Stimulated activated effector memory CD8-positive, alpha-beta T cell treated with anti-CD3 and anti-CD28 coated beads, Interleukin-12 subunit alpha, Interleukin-12 subunit beta, amount 100 ng/mL, for 72 hours (primary cell): ENCODE data around the gene RPS6KA2.
"Not testable (repeated sequence)": the region's sequence is repeated elsewhere in the genome, so short reads cannot be mapped to it uniquely, and the experiment has no call there.

Experiments used
- ATAC-seq: fragments of 150-1000 bp; cut with Tn5 transposase; 2 replicates; pipeline ENCODE4 v1.10.0; 2021
- DNase-seq, 2 donors: peaks; one replicate each; pipeline ENCODE4 v3.0.0; 2021 to 2022; ENCODE audit warnings: low spot score in 2 of 2
- H3K27ac Mint-ChIP-seq: one replicate; pipeline ENCODE4 v1.8.0; 2022; ENCODE audit warnings: mild to moderate bottlenecking, mixed read lengths
- H3K36me3 Mint-ChIP-seq: one replicate; pipeline ENCODE4 v1.8.0; 2022; ENCODE audit warnings: mild to moderate bottlenecking, mixed read lengths
- H3K4me1 Mint-ChIP-seq: one replicate; pipeline ENCODE4 v1.8.0; 2022; ENCODE audit warnings: mixed read lengths
- H3K4me3 Mint-ChIP-seq: one replicate; pipeline ENCODE4 v1.8.0; 2022; ENCODE audit warnings: mild to moderate bottlenecking, mixed read lengths
- H3K9me3 Mint-ChIP-seq: one replicate; pipeline ENCODE4 v1.8.0; 2022; ENCODE audit warnings: mixed read lengths

Gene RPS6KA2

DNA sequence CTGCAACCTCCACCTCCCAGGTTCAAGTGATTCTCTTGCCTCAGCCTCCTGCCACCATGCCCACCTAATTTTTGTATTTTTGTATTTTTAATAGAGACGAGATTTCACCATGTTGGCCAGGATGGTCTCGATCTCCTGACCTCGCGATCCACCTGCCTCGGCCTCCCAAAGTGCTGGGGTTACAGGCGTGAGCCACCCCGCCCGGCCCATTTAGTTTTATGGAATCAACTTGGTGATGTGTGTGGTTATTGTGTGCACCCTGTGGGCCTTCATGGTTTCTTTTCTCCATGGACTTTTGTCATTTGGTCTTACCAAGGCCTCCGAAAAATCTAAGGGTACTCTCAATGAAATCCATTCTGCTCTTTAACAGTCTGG lies 88.1 kb downstream of the RPS6KA2 start:
- Mint-ChIP-seq H3K4me1 (peaks cover 28% of the 10 kb centered on the region), H3K36me3 (peaks cover 12% of the 10 kb centered on the region)
- DNase-seq, H3K27ac Mint-ChIP-seq, H3K4me3 Mint-ChIP-seq, ATAC-seq, H3K9me3 Mint-ChIP-seq: not testable (repeated sequence)

DNA sequence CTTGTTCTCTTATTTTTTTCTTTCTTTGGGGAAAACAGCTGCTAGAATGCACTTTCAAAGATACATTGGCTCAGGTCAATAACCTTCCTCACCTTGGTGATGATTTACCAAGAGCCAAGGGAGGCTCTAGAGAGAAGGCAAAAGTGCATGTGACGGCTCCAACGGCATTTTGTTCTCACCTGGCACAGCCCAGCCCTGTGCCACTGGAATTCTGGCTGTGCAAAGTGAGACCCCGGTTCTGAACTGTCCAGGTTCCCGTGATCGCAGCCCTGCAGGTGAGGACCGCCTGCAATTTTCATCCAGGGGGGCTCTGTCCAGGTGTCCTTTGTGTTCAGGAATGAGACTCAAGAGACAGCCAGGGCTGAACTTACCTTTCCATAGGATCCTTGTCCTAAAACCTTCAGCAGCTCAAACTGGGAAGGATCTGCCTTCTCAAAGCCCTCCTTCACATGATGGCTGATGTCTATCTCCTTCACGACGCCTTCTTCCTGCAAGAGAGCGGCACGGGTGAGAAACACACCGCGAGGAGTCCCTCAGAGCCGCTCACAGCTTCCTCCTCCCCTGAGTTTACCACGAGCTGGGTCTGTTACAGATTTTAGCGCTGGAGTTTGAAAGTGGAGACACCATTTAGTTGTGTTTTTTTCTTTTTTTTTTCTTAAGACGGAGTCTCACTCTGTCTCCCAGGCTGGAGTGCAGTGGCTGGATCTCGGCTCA lies 88.6 kb downstream of the RPS6KA2 start:
- Mint-ChIP-seq H3K9me3 (no peaks in the 10 kb centered on the region), H3K36me3 (peaks cover 12% of the 10 kb centered on the region), H3K4me1 (peaks cover 28% of the 10 kb centered on the region), H3K4me3 (no peak overlapping the region), H3K27ac (no peak overlapping the region)
- no peak for DNase-seq
- no peak for ATAC-seq

DNA sequence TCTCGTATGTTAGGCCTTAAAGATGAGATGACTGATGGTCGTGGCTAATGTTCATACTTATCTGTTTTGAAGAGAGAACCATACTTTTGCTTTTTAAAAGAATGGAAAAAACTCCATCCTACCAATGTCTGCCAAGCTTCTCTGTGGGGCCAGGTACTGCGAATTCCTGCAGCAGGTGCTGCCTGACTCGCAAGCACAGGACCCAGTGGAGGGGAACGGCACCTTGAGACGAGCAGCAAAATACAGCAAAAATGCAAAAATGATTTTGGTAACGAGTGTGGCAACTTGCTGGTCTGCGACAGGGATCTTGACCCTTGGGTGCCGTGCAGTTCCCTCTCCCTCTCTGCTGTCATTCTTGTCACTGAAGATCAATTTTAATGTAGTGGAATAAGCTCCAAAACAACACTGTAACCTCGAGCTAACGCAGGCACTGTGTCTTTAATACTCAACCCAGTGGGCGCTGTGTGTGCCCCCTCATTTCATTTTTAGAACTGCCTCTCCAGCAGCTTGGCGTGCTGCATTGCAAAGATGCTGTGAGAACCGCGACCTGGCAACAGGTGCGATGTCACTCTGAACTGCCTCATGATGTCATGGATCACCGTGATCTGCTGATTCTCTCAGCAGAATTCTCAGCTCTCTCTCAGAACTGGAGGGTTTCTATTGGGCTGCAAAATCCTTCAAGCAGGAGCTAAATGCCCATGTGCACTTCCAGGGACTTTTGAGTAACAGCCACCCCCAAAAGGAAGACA lies 92.2 kb downstream of the RPS6KA2 start:
- DNase-seq (no peak), ATAC-seq (no peak)
- Mint-ChIP-seq H3K9me3 (no peaks in the 10 kb centered on the region), H3K4me3 (no peak overlapping the region), H3K36me3 (no peaks in the 10 kb centered on the region), H3K27ac (no peak overlapping the region), H3K4me1 (peaks cover 6% of the 10 kb centered on the region)

DNA sequence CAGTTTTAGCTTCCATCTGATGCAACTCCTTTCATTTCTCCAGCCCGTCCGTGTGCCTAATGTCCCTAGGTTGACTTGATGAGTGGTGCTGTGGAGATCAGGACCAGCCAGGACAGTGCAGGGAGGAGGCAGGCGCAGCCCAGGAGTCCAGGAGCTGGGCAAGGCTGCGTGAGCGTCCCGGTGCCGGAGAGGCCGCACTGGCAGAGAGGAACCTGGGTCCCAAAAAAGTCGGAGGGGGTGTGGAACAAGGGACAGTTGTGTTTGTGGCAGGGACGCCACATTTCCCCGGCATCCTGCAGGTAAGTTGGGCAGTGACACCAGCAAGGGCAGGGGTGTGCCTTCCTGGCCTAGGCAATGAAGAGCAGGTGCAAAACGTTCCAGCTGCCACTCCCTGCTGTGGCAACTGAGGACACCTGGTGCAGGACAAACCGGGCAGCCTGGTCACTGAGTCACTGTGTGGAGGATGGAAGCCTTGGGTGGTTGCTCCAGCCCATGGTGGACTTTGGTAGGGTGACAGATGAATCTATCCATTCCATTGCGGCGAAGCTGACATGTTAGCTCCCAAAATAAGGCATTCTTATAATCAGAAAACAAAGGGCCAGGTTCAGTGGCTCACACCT lies 93.7 kb downstream of the RPS6KA2 start:
- no peaks in the 10 kb centered on the region for H3K9me3 Mint-ChIP-seq
- no peak overlapping the region for H3K4me3 Mint-ChIP-seq
- ATAC-seq (no peak), DNase-seq (no peak)
- no peaks in the 10 kb centered on the region for H3K36me3 Mint-ChIP-seq
- H3K4me1 Mint-ChIP-seq, result no peaks in the 10 kb centered on the region
- H3K27ac Mint-ChIP-seq, result no peak overlapping the region

DNA sequence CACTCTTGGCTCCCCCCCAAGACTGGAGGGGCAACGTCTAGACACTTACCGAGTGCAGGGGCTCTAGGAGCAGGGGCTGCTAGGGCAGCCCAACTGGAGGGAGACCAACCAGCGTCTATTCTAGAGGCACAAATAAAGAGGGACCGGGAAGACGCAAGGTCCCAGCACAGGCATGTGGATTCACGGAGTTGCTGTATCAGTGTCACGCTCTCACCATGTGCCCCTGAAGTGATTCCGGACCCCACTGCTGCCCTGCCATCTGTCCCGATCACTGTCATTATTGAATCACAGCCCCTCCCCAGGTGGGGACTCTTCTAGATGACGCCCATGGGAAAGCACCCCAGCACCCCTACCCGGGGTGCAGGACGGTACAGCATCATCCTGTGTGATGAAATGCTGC lies 94.7 kb downstream of the RPS6KA2 start:
- ATAC-seq (no peak), DNase-seq (no peak)
- no peaks in the 10 kb centered on the region for H3K9me3 Mint-ChIP-seq
- H3K36me3 Mint-ChIP-seq, result no peaks in the 10 kb centered on the region
- H3K4me1 Mint-ChIP-seq, result no peaks in the 10 kb centered on the region
- H3K4me3 Mint-ChIP-seq, result no peak overlapping the region
- H3K27ac Mint-ChIP-seq, result no peak overlapping the region

DNA sequence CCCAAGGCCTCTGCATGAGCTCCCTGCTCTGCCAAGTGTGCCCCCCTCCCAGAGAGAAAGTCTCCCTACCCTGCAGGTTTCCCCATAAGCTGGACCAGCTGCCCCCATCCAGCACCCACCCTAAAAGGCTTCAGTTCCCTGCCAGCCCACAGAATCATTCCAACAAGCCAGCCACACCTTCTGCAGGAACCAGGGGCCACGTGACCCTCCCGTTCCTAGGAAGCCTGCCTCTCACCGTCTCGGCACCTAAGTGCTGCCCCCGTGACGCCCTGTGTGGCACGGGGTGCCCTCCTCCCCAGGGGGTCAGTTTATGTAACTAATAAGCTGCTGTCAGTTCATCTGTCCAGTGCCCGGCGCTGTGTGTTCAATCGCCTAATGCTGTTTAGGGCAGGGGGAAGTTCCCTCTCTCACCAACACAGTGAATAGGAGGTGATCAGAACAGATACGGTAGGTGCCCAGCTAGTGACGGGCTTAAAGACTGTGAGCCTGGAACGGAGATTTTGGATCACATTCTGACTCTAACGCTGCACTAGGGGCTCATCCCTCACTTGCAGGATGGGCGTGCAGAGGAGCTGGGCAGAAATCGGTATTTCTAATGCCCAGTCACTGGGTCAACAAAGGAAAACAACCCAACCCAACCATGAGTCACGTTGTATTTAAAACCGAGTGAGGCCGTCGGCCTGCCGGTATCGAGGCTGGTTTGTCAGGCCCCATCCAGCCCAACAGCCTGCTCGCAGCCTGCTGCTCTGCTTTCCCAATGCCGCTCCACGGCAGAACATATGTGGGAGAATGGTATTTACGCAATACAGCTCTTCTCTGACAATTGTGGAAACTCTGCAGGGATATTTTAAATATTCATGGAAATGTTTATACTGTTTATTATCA lies 96.6 kb downstream of the RPS6KA2 start:
- H3K4me3 Mint-ChIP-seq, result no peak overlapping the region
- no peak overlapping the region for H3K27ac Mint-ChIP-seq
- H3K36me3 Mint-ChIP-seq, result no peaks in the 10 kb centered on the region
- no peaks in the 10 kb centered on the region for H3K4me1 Mint-ChIP-seq
- H3K9me3 Mint-ChIP-seq, result no peaks in the 10 kb centered on the region
- DNase-seq (no peak), ATAC-seq (no peak)

DNA sequence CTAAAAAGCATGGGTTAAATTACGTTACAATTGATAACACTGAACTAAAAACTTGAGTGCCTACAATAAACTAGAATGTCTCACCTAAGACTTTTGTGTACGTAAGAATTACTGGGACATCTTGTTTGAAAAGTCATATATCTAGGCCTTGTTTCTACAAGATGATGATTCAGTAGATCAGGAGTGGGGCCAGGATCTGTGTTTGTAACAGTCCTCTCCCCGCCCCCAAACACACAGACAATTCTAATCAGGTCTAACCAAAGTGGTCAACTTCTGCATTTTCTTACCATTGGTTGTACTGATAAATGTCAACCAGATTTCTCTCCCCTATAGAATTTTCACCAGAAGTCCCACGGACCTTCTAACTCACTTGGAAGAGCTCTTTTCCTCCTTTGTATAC lies 97.5 kb downstream of the RPS6KA2 start:
- no peak for ATAC-seq
- H3K4me1 Mint-ChIP-seq, result no peaks in the 10 kb centered on the region
- no peak for DNase-seq
- no peak overlapping the region for H3K27ac Mint-ChIP-seq
- H3K9me3 Mint-ChIP-seq, result no peaks in the 10 kb centered on the region
- no peak overlapping the region for H3K4me3 Mint-ChIP-seq
- H3K36me3 Mint-ChIP-seq, result no peaks in the 10 kb centered on the region

DNA sequence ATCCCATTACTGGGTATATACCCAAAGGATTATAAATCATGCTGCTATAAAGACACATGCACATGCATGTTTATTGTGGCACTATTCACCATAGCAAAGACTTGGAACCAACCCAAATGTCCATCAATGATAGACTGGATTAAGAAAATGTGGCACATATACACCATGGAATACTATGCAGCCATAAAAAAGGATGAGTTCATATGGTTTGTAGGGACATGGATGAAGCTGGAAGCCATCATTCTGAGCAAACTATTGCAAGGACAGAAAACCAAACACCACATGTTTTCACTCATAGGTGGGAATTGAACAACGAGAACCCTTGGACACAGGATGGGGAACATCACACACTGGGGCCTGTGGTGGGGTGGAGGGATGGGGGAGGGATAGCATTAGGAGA lies 98.0 kb downstream of the RPS6KA2 start:
- not testable (repeated sequence) for ATAC-seq, DNase-seq, H3K9me3 Mint-ChIP-seq, H3K27ac Mint-ChIP-seq, H3K4me3 Mint-ChIP-seq, H3K4me1 Mint-ChIP-seq, H3K36me3 Mint-ChIP-seq

DNA sequence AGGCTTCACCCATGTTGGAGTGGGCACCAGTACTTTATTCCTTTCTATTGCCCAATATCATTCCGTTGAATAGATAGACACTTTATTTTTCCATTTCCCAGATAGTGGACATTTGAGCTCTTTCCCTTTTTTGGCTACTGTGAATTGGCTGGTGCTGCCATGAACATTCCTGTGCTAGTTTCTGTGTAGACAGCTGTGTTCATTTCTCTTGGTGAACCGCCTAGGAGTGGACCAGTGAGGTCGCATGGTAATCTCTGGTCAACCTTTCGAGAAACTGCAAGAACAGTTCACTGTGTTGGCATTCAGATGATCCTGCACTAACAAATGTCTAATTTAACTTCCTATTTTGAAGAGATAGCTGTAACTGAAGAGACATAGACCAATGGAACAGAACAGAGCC lies 99.2 kb downstream of the RPS6KA2 start:
- no peak for ATAC-seq
- Mint-ChIP-seq H3K36me3 (no peaks in the 10 kb centered on the region), H3K27ac (no peak overlapping the region), H3K4me3 (no peak overlapping the region), H3K4me1 (no peaks in the 10 kb centered on the region), H3K9me3 (no peaks in the 10 kb centered on the region)
- no peak for DNase-seq

DNA sequence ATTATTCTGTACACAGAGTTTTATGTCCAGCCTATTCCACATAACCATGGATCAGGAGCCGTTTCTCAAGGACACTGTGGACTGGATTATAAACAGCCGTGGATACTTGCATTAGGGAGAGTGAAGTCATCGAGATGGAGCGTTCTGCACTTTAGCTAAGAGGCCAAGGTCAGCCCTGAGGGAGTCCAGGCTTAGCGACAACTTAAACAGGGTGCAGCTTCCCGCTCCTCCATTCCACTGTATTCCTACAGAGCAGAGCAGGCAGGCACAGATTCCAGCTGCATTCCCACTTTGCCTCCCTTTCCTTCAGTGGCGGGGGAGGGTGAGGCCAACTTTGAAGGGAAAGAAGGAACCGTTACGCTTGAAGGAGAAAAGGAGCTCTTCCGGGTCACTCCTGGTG lies 100.1 kb downstream of the RPS6KA2 start:
- Mint-ChIP-seq H3K4me3 (no peak overlapping the region), H3K27ac (no peak overlapping the region), H3K36me3 (no peaks in the 10 kb centered on the region), H3K4me1 (no peaks in the 10 kb centered on the region), H3K9me3 (no peaks in the 10 kb centered on the region)
- no peak for ATAC-seq
- no peak for DNase-seq

DNA sequence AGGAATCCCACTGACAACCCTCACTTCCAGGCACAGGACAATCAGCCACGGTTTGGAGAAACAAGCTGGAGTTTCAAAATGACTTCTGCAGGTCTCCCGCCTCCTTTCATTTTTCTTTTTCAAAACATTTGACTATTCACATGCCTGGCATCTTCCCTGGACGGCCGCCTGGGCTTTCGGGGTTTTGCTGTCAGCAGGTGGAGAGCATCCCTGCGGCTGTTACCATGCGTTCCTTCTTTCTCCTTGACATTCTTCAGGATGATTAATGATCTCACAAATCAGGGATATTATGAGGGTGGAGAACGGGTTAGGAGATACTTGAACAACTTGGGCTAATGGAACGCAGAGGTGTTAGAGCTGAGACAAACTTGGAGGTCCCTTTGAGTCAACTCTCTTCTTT lies 101.5 kb downstream of the RPS6KA2 start:
- peaks cover 3% of the 10 kb centered on the region for H3K9me3 Mint-ChIP-seq
- H3K36me3 Mint-ChIP-seq, result no peaks in the 10 kb centered on the region
- DNase-seq (no peak), ATAC-seq (no peak)
- H3K4me1 Mint-ChIP-seq, result peaks cover 6% of the 10 kb centered on the region
- H3K27ac Mint-ChIP-seq, result no peak overlapping the region
- no peak overlapping the region for H3K4me3 Mint-ChIP-seq

DNA sequence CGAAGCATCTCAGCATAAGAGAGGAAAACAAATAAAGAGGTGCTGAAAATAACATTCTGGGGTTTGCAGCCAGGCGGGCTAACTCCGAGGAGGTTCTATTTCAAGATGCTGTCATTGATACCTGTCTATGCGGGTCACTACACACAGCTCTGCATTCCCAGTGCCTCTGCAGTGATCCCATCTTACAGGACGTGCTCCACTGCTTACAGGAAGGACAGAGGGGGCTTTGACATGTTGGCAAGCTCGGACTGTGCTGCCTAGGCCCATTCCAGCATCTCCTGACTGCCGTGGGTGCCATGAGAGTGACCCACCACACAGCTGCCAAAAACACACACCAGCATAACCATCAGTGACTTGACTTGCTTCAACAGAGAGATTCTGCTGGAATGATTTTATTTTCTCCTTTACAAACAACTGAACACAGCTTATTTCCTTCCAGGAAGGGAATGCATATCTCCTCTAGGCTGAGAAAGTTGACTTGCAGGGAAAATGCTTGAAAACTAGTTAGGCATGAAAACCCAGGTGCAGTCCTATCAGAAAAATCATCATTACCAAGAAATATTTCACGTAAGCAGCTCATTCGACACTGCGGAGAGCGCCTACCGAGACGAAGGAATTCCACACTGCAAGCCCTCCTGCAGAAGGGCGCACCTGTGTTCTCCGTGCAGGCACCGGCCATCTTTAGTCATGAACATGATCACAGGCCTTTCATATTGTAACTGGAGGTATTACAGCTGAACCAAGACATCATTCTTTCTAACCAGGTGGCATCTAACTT lies 103.1 kb downstream of the RPS6KA2 start:
- no peak for DNase-seq
- Mint-ChIP-seq H3K36me3 (no peaks in the 10 kb centered on the region), H3K4me3 (no peak overlapping the region)

DNA sequence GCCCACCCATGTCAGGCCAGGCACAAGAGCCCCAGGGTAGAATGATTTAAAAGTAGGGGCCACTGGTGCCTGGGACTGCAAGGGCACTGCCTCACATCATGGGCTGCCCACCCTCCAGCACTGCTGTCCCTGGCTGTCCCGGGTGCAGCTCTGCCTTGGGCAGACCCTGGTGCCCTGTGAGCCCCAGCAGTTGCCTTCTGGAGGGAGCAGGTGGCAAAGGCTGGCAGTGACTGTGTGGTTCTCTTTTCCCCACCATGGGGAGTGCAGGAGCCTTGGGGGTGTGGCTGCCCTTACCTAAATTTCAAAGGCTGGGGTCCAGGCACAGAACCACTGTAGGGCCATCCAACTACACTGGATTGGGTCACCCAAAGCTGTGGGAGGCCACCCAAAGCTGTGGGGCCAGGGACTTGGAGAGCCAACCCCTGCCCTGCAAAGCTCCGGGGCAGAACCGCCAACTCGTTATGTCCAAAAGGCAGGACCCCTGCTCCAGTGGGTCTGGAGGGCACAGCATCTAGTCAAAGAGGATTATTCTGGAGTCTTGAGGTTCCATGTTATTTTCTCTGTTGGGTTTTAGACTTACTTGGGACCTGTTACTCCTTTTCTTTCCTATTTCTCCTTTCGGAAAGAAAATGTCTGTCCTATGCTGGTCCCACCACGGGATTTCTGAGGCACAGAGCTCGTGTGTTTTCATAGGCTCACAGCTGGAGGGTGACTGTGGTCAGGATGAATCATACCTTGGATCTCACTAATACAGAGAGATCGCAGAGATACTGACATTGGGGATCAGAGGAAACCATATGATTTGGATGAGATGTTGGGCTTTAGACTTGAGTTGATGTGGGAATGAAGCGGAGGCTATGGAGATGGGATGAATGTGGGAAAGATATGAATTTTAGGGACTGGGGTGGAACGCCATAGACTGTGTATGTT lies 105.9 kb downstream of the RPS6KA2 start:
- H3K36me3 Mint-ChIP-seq, result no peaks in the 10 kb centered on the region
- no peak overlapping the region for H3K4me3 Mint-ChIP-seq
- H3K9me3 Mint-ChIP-seq, result peaks cover 3% of the 10 kb centered on the region
- H3K4me1 Mint-ChIP-seq, result peaks cover 6% of the 10 kb centered on the region
- DNase-seq (no peak), ATAC-seq (peak; percentile 56)
- H3K27ac Mint-ChIP-seq, result no peak overlapping the region

More for the DNA sequence above, 103.1 kb downstream of the RPS6KA2 start:
- peaks cover 6% of the 10 kb centered on the region for H3K4me1 Mint-ChIP-seq
- peaks cover 3% of the 10 kb centered on the region for H3K9me3 Mint-ChIP-seq
- ATAC-seq, result no peak
- no peak overlapping the region for H3K27ac Mint-ChIP-seq
